Ishikawa (cell line): Measurements from ENCODE around the gene ERBB4.

Experiments used
- CEBPB ChIP-seq: IDR thresholded peaks from 2 replicates; pipeline ENCODE4 v1.6.1; 2012
- CREB1 ChIP-seq: IDR thresholded peaks from 2 replicates; pipeline ENCODE4 v1.6.1; 2012; ENCODE audit warnings: low read depth
- EP300 ChIP-seq: IDR thresholded peaks from 2 replicates; pipeline ENCODE4 v1.6.1; 2012; ENCODE audit warnings: borderline replicate concordance
- MAX ChIP-seq: IDR thresholded peaks from 2 replicates; pipeline ENCODE4 v1.6.1; 2012
- RAD21 ChIP-seq: IDR thresholded peaks from 2 replicates; pipeline ENCODE4 v1.6.1; 2012; ENCODE audit warnings: low read depth
- REST ChIP-seq: IDR thresholded peaks from 2 replicates; pipeline ENCODE4 v1.6.1; 2012; ENCODE audit warnings: low read depth, mild to moderate bottlenecking
- TEAD4 ChIP-seq: IDR thresholded peaks from 2 replicates; pipeline ENCODE4 v1.6.1; 2012
- YY1 ChIP-seq: IDR thresholded peaks from 2 replicates; pipeline ENCODE4 v1.6.1; 2012; ENCODE audit warnings: low read depth
- ZBTB7A ChIP-seq: IDR thresholded peaks from 2 replicates; pipeline ENCODE4 v1.6.1; 2012; ENCODE audit warnings: low read depth

GRCh38 chr2:212495046-212495445, 43.6 kb downstream of the ERBB4 start:
- TF ChIP-seq REST (no peak), ZBTB7A (no peak), EP300 (no peak), YY1 (no peak), TEAD4 (no peak), MAX (no peak), CEBPB (no peak), RAD21 (no peak), CREB1 (no peak)
